Type B pancreatic cell (in vitro differentiated cells): ENCODE measurements around the gene ATG7. TPM values are rescaled to one million over a fixed set of nuclear protein-coding genes. Genes with fewer than 3 reads are reported as not detected.

ENCODE experiments used
- DNase-seq: peaks from one replicate; pipeline ENCODE4 v3.0.0; 2021; ENCODE audit warnings: mixed read lengths; ENCODE audit not compliant: unreplicated experiment; ENCODE audit errors: extremely low spot score
- H3K27ac Mint-ChIP-seq: 2 replicates; pipeline ENCODE4 v1.8.0; 2021; ENCODE audit warnings: mild to moderate bottlenecking, mixed read lengths
- H3K27me3 Mint-ChIP-seq: 2 replicates; pipeline ENCODE4 v1.8.0; 2021; ENCODE audit warnings: mixed read lengths
- H3K36me3 Mint-ChIP-seq: 2 replicates; pipeline ENCODE4 v1.8.0; 2021; ENCODE audit warnings: mixed read lengths
- H3K4me1 Mint-ChIP-seq: one replicate; pipeline ENCODE4 v1.8.0; 2021; ENCODE audit warnings: mixed read lengths; ENCODE audit not compliant: unreplicated experiment
- H3K4me3 Mint-ChIP-seq: 2 replicates; pipeline ENCODE4 v1.8.0; 2021; ENCODE audit warnings: mild to moderate bottlenecking, mixed read lengths
- H3K9me3 Mint-ChIP-seq: 2 replicates; pipeline ENCODE4 v1.8.0; 2021; ENCODE audit warnings: mixed read lengths
- total RNA-seq: library from RNA; stranded (reverse); gene quantifications from 2 replicates; pipeline ENCODE4 v1.2.1, GENCODE V29; 2021; ENCODE audit warnings: low replicate concordance
- TF ChIP-seq, protein P1 (sequence below): fragments of 200-600 bp; sonication (generic); conservative IDR thresholded peaks from 2 replicates; pipeline ENCODE4 v1.5.0; 2021; ENCODE audit warnings: antibody characterized with exemption, mild to moderate bottlenecking

ATG7 gene
- total RNA-seq, 1 donor from 2014 or later = 32.4 TPM

DNA sequence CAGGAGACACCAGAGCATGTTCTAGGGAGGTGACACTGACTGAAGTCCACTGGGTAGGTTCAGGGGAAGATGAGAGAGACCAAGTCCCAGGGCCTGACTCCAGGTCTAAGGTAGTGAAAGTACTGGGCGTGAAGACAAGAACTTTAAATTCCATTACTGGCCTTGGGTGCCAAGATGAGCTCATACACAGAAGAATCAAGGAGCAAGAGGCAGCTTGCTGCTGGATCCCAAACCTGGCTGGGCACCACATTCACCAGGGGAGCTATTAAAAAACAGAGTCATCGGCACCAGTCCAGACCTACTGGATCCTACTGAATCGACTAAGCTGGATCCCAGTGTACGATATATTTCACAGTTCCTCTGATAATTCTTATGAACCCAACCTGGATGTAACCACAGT, 42.1 kb upstream of the ATG7 start:
- no peaks in the 10 kb centered on the region for H3K4me1 Mint-ChIP-seq
- TF ChIP-seq, protein P1, sequence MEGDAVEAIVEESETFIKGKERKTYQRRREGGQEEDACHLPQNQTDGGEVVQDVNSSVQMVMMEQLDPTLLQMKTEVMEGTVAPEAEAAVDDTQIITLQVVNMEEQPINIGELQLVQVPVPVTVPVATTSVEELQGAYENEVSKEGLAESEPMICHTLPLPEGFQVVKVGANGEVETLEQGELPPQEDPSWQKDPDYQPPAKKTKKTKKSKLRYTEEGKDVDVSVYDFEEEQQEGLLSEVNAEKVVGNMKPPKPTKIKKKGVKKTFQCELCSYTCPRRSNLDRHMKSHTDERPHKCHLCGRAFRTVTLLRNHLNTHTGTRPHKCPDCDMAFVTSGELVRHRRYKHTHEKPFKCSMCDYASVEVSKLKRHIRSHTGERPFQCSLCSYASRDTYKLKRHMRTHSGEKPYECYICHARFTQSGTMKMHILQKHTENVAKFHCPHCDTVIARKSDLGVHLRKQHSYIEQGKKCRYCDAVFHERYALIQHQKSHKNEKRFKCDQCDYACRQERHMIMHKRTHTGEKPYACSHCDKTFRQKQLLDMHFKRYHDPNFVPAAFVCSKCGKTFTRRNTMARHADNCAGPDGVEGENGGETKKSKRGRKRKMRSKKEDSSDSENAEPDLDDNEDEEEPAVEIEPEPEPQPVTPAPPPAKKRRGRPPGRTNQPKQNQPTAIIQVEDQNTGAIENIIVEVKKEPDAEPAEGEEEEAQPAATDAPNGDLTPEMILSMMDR = no peak
- no peak for DNase-seq
- peaks cover 20% of the 10 kb centered on the region for H3K27me3 Mint-ChIP-seq
- H3K9me3 Mint-ChIP-seq = peaks cover 4% of the 10 kb centered on the region
- H3K36me3 Mint-ChIP-seq = peaks cover 4% of the 10 kb centered on the region
- H3K4me3 Mint-ChIP-seq = no peak overlapping the region
- no peak overlapping the region for H3K27ac Mint-ChIP-seq

GRCh38 chr3:11230832-11231231, 41.4 kb upstream of the ATG7 start:
- Mint-ChIP-seq H3K9me3 (peaks cover 4% of the 10 kb centered on the region), H3K36me3 (peaks cover 4% of the 10 kb centered on the region), H3K27me3 (peaks cover 20% of the 10 kb centered on the region), H3K4me3 (no peak overlapping the region), H3K27ac (no peak overlapping the region), H3K4me1 (no peaks in the 10 kb centered on the region)
- DNase-seq = no peak
- TF ChIP-seq, protein P1 = no peak

DNA sequence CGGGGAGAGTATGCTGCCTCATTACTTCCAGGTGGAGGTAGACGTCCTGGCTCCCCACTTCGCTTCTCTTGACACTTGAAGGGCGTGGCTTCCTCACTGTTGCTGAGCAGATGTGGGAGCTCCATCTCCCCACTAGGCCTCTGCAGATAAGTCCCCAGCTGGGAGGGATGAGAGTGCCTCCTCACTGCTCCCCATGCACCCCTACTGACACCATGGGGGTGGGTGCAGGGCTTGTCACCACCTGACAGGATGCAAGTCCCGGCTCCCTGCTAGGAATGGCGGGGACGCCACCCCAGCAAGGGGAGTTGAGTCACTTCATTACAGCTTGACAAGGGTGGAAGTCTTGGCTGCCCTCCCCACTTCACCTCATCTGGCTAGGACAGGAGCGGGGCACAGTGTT, 36.8 kb upstream of the ATG7 start:
- Mint-ChIP-seq H3K4me3 (no peak overlapping the region), H3K9me3 (no peaks in the 10 kb centered on the region), H3K36me3 (no peaks in the 10 kb centered on the region), H3K27ac (no peak overlapping the region), H3K4me1 (no peaks in the 10 kb centered on the region), H3K27me3 (peaks cover 20% of the 10 kb centered on the region)
- DNase-seq = no peak
- TF ChIP-seq, protein P1 = no peak

DNA sequence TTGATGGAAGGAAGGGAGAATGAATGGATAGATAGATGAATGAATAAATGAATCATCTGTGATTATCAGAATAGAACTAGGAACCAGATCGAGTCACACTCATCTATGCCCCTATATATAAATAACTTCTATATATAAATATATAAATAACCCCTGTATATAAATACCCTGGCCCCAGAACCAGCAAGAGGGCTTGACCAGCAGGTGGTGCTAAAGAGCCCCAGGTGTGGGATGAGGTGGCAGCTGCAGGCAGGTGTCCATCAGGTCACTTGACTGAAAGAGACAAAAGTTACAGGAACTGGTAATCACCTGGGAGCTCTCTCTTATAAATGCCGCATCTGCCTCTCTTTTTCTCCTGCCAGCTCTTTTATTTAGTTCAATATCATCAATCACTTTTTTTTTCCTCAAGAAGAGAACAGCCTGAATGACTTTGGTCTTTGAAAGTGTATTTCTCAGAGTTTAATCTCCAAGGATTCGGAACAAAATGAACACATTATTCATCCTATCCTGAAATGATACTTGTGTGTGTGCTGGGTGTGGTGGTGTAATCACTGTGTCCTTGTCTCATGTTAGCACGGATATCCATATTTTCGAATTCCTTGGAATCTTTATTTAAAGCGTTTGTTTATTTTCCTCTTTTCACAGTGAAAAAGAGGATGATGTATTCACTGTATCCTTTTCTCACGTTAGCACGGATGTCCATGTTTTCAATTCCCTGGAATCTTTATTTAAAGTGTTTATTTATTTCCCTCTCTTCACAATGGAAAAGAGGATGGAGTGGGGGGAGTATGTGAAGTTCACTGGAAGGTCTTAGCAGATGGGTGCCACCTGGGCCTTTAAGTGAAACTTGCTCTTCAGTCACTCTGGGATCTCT, 35.4 kb upstream of the ATG7 start:
- no peaks in the 10 kb centered on the region for H3K9me3 Mint-ChIP-seq
- no peaks in the 10 kb centered on the region for H3K36me3 Mint-ChIP-seq
- H3K4me3 Mint-ChIP-seq = no peak overlapping the region
- peaks cover 12% of the 10 kb centered on the region for H3K27me3 Mint-ChIP-seq
- TF ChIP-seq, protein P1 = peak; percentile 82
- no peak overlapping the region for H3K27ac Mint-ChIP-seq
- no peak for DNase-seq
- H3K4me1 Mint-ChIP-seq = no peaks in the 10 kb centered on the region

- no peak overlapping the region for H3K4me3 Mint-ChIP-seq
- H3K36me3 Mint-ChIP-seq = no peaks in the 10 kb centered on the region
- no peaks in the 10 kb centered on the region for H3K4me1 Mint-ChIP-seq
- peaks cover 7% of the 10 kb centered on the region for H3K27me3 Mint-ChIP-seq
- TF ChIP-seq, protein P1 = no peak
- DNase-seq = no peak
- H3K9me3 Mint-ChIP-seq = no peaks in the 10 kb centered on the region
- H3K27ac Mint-ChIP-seq = no peak overlapping the region
Observed at GRCh38 chr3:11238060-11238459, 34.1 kb upstream of the ATG7 start.
